ENCODE results near the gene AFTPH.

Gene AFTPH

GRCh38 chr2:64563436-64563938 is 39.4 kb downstream of the AFTPH start:
- ChIA-PET POLR2A (interaction anchor here (1.3 kb wide), 1 partner anchor 39 kb away, joined by 5 read pairs; the partner anchor contains the start of gene AFTPH), CTCF (interaction anchor here (1.2 to 12.9 kb wide), 7 partner anchors 9 to 515 kb away, joined by 4 to 194 read pairs (median 8); partner anchors contain the start of gene AFTPH)
- no peak overlapping the region for H3K4me3 ChIP-seq (ENCODE audit: low read depth, low read length)
- no peak for TF ChIP-seq CTCF (IDR thresholded peaks at IDR 0.05; ENCODE audit: insufficient read depth, low read length, missing control alignments)
- no peak for DNase-seq (ENCODE audit: low read depth, low spot score)

- POLR2A ChIA-PET: no interaction called here
Measured at GRCh38 chr2:64565949-64566710, 42.0 kb downstream of the AFTPH start.

GRCh38 chr2:64567473-64567872 is 43.3 kb downstream of the AFTPH start:
- DNase-seq (ENCODE audit: low read depth, low spot score): no peak
- TF ChIP-seq CTCF (IDR thresholded peaks at IDR 0.05; ENCODE audit: insufficient read depth, low read length, missing control alignments): no peak
- CTCF ChIA-PET: interaction anchor here (0.7 to 12.9 kb wide), 7 partner anchors 8 to 306 kb away, joined by 3 to 194 read pairs (median 4); partner anchors contain the start of gene AFTPH
- POLR2A ChIA-PET: no interaction called here
- no peak overlapping the region for H3K4me3 ChIP-seq (ENCODE audit: low read depth, low read length)

More at GRCh38 chr2:64565949-64566710, 42.0 kb downstream of the AFTPH start:
- CTCF ChIA-PET: interaction anchor here (0.9 to 12.9 kb wide), 5 partner anchors 18 to 307 kb away, joined by 3 to 194 read pairs (median 7); partner anchors contain the start of gene AFTPH
- H3K4me3 ChIP-seq (ENCODE audit: low read depth, low read length): no peak overlapping the region
- DNase-seq (ENCODE audit: low read depth, low spot score): no peak
- TF ChIP-seq CTCF (IDR thresholded peaks at IDR 0.05; ENCODE audit: insufficient read depth, low read length, missing control alignments): no peak

- POLR2A ChIA-PET: no interaction called here
- no peak overlapping the region for H3K4me3 ChIP-seq (ENCODE audit: low read depth, low read length)
- DNase-seq (ENCODE audit: low read depth, low spot score): no peak
- TF ChIP-seq CTCF (IDR thresholded peaks at IDR 0.05; ENCODE audit: insufficient read depth, low read length, missing control alignments): no peak
- CTCF ChIA-PET: interaction anchor here (1.0 to 12.9 kb wide), 4 partner anchors 18 to 239 kb away, joined by 4 to 194 read pairs (median 11); partner anchors contain the start of gene AFTPH
Measured at GRCh38 chr2:64568836-64569235, 44.7 kb downstream of the AFTPH start.

- POLR2A ChIA-PET: no interaction called here
Measured at GRCh38 chr2:64574871-64575270, 50.7 kb downstream of the AFTPH start.

More at GRCh38 chr2:64574871-64575270, 50.7 kb downstream of the AFTPH start:
- CTCF ChIA-PET: interaction anchor here (1.0 to 3.8 kb wide), 3 partner anchors 12 to 87 kb away, joined by 3 to 15 read pairs (median 3); no protein-coding TSS in a partner anchor
- DNase-seq (ENCODE audit: low read depth, low spot score): no peak
- no peak for TF ChIP-seq CTCF (IDR thresholded peaks at IDR 0.05; ENCODE audit: insufficient read depth, low read length, missing control alignments)
- H3K4me3 ChIP-seq (ENCODE audit: low read depth, low read length): no peak overlapping the region

Data from AG04449 (cell line).